A549 (cell line): ENCODE results near the gene SLCO2B1. TPM values are rescaled to one million over a fixed set of nuclear protein-coding genes. Genes with fewer than 3 reads are reported as not detected.

Experiments
- ATAC-seq, 2 experiments: fragments of 200-7000 bp in 1 of 2; fragments of >200 bp in 1 of 2; cut with Nextera tagmentation in 1 of 2; cut with Tn5 transposase in 1 of 2; 3 replicates each; pipeline versions ENCODE4 v1.8.0 to v1.9.1; 2018 to 2020; ENCODE audit warnings: mild to moderate bottlenecking in 1 of 2, moderate library complexity in 1 of 2
- CTCF ChIA-PET: fragments of 300-600 bp; sonication (Branson Sonifier 250); formaldehyde crosslinking; extraction: SDS; loops from one replicate; lab custom pipeline; 2021; ENCODE audit warnings: antibody characterized with exemption, inconsistent platforms; lab: Yijun Ruan, JAX
- POLR2A ChIA-PET: fragments of 350-600 bp; formaldehyde crosslinking; extraction: SDS; loops from one replicate; lab custom pipeline; 2021; ENCODE audit warnings: antibody characterized with exemption, inconsistent platforms; lab: Yijun Ruan, JAX
- DNase-seq, 2 experiments: peaks; one replicate each; pipeline versions ENCODE4 v3.0.0 to v3.0.0-alpha.2; 2011 to 2016; ENCODE audit warnings: low read depth in 1 of 2, low spot score in 1 of 2
- FAIRE-seq: peaks from 2 replicates; lab custom pipeline; 2011; peaks lifted over from hg19 to GRCh38; lab: Jason Lieb, UNC
- H3K27ac ChIP-seq, 2 experiments: fragments of >200 bp; sonication (Bioruptor Twin); formaldehyde crosslinking; 3 replicates each; pipeline ENCODE4 v1.5.1; 2016 to 2017
- H3K4me1 ChIP-seq: fragments of >200 bp; sonication (Bioruptor Twin); formaldehyde crosslinking; 3 replicates; pipeline ENCODE4 v1.6.1; 2016
- H3K4me2 ChIP-seq: fragments of >200 bp; sonication (Bioruptor Twin); formaldehyde crosslinking; 3 replicates; pipeline ENCODE4 v1.6.1; 2016
- H3K4me3 ChIP-seq: fragments of >200 bp; sonication (Bioruptor Twin); formaldehyde crosslinking; 3 replicates; pipeline ENCODE4 v1.5.1; 2016
- H3K9me3 ChIP-seq: fragments of >200 bp; sonication (Bioruptor Twin); formaldehyde crosslinking; 3 replicates; pipeline ENCODE4 v1.6.1; 2016
- CBX8 ChIP-seq: fragments of 200-600 bp; sonication (generic); IDR thresholded peaks from 2 replicates; pipeline ENCODE4 v1.6.1; 2016
- CEBPB ChIP-seq, 2 experiments: fragments of >200 bp in 1 of 2; sonication (Bioruptor Twin) in 1 of 2; formaldehyde crosslinking in 1 of 2; IDR thresholded peaks; 2 replicates each; pipeline ENCODE4 v1.6.1; 2012 to 2016
- EHF ChIP-seq: fragments of 250-450 bp; sonication (Bioruptor Pico); IDR thresholded peaks from 2 replicates; pipeline ENCODE4 v1.5.0; 2020; ENCODE audit warnings: mild to moderate bottlenecking
- ESRRA ChIP-seq: fragments of 150-350 bp; IDR thresholded peaks from 2 replicates; pipeline ENCODE4 v1.6.1; 2014; ENCODE audit warnings: mild to moderate bottlenecking, low read length, borderline replicate concordance
- GATA3 ChIP-seq: IDR thresholded peaks from 2 replicates; pipeline ENCODE4 v1.6.1; 2012; ENCODE audit warnings: borderline replicate concordance
- HEYL ChIP-seq: fragments of 250-450 bp; sonication (Bioruptor Pico); IDR thresholded peaks from 2 replicates; pipeline ENCODE4 v1.8.0; 2021; ENCODE audit warnings: mild to moderate bottlenecking, moderate library complexity
- KDM5A ChIP-seq: fragments of 200-600 bp; sonication (generic); IDR thresholded peaks from 2 replicates; pipeline ENCODE4 v1.6.1; 2016; ENCODE audit warnings: antibody characterized with exemption, mild to moderate bottlenecking
- MAFK ChIP-seq: fragments of 450-650 bp; IDR thresholded peaks from 2 replicates; pipeline ENCODE4 v1.6.1; 2014; ENCODE audit not compliant: partially characterized antibody
- MYC ChIP-seq: IDR thresholded peaks from 2 replicates; pipeline ENCODE4 v1.6.1; 2012; ENCODE audit warnings: mild to moderate bottlenecking, inconsistent platforms, low read length, improper control_type of control experiment, borderline replicate concordance
- NFE2L2 ChIP-seq: fragments of 150-350 bp; conservative IDR thresholded peaks from 2 replicates; pipeline ENCODE4 v1.6.1; 2014; ENCODE audit warnings: low read length
- NR3C1 ChIP-seq: fragments of >200 bp; sonication (Bioruptor Twin); formaldehyde crosslinking; IDR thresholded peaks from 3 replicates; pipeline ENCODE4 v1.6.1; 2017
- POLR2A ChIP-seq: IDR thresholded peaks from 2 replicates; pipeline ENCODE4 v1.6.1; 2012; ENCODE audit warnings: mild to moderate bottlenecking, low read length
- ZFP36 ChIP-seq: fragments of 450-650 bp; IDR thresholded peaks from 2 replicates; pipeline ENCODE4 v1.6.1; 2014; ENCODE audit warnings: borderline replicate concordance; ENCODE audit not compliant: partially characterized antibody
- WGBS: methylation state at CpG from one replicate; pipeline ENCODE4 v1.1.6; 2017; ENCODE audit errors: missing lambda C conversion rate; 5-methylcytosine and 5-hydroxymethylcytosine counted together
- polyA plus RNA-seq, 4 experiments: library from polyadenylated mRNA; depleted of rRNA in 3 of 4; stranded (reverse); fragments of >200 nt; fragmentation: RNase III in 1 of 4; extraction: RNeasy Plus Mini Kit Qiagen cat#74134 plus additional on column Dnase treatment in 1 of 4; gene quantifications; 2 replicates in 3 of 4; 3 replicates in 1 of 4; pipeline ENCODE4 v1.2.3, GENCODE V29; 2011 to 2017
- TF ChIP-seq, protein P1 (sequence below): fragments of 450-650 bp; IDR thresholded peaks from 2 replicates; pipeline ENCODE4 v1.6.1; 2014; ENCODE audit warnings: antibody characterized with exemption
- TF ChIP-seq, protein P2 (sequence below): fragments of 200-600 bp; sonication (generic); IDR thresholded peaks from 2 replicates; pipeline ENCODE4 v1.6.1; 2016; ENCODE audit warnings: antibody characterized with exemption, mild to moderate bottlenecking, moderate library complexity
- TF ChIP-seq, protein P3 (sequence below): fragments of 250-450 bp; sonication (Bioruptor Pico); IDR thresholded peaks from 2 replicates; pipeline ENCODE4 v1.5.0; 2021; ENCODE audit warnings: mild to moderate bottlenecking, moderate library complexity, borderline replicate concordance
- TF ChIP-seq, protein P4 (sequence below): fragments of >200 bp; sonication (Bioruptor Twin); formaldehyde crosslinking; IDR thresholded peaks from 2 replicates; pipeline ENCODE4 v1.6.1; 2016
- TF ChIP-seq, protein P5 (sequence below): fragments of >200 bp; sonication (Bioruptor Twin); formaldehyde crosslinking; IDR thresholded peaks from 3 replicates; pipeline ENCODE4 v1.6.1; 2016
- TF ChIP-seq, protein P6 (sequence below): fragments of 150-350 bp; IDR thresholded peaks from 2 replicates; pipeline ENCODE4 v1.6.1; 2014; ENCODE audit warnings: low read depth, mild to moderate bottlenecking, low read length

Gene SLCO2B1
- polyA plus RNA-seq, 2 of the 4 experiments (the other 2 are of a cell fraction), result 4.9 to 5.2 TPM

DNA sequence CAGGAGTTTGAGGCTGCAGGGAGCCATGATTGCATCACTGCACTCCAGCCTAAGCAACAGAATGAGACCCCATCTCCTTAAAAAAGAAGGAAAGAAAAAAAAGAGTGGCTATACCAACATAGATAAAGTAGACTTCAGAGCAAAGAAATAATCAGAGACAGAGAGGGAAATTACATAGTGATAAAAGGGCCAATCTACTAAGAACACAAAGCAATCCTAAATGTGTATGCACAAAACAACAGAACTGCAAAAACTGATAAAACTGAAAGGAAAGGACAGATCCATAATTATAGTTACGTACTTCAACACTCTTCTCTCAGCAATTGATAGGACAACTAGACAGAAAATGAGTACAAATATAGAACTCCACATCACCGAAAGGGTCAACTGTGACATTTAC is 36.4 kb upstream of the SLCO2B1 start:
- H3K4me2 ChIP-seq, result no peak overlapping the region
- H3K27ac ChIP-seq, result no peak overlapping the region
- ChIA-PET POLR2A (no interaction called here), CTCF (interaction anchor here (1.0 kb wide), 1 partner anchor 18 kb away, joined by 3 read pairs; the partner anchor contains the start of gene OR2AT4)
- DNase-seq (no peak), FAIRE-seq (no peak)
- peaks cover 27% of the 10 kb centered on the region; the same call in 2 of the 3 replicates for H3K9me3 ChIP-seq
- no peaks in the 10 kb centered on the region for H3K4me1 ChIP-seq
- TF ChIP-seq, protein P1, sequence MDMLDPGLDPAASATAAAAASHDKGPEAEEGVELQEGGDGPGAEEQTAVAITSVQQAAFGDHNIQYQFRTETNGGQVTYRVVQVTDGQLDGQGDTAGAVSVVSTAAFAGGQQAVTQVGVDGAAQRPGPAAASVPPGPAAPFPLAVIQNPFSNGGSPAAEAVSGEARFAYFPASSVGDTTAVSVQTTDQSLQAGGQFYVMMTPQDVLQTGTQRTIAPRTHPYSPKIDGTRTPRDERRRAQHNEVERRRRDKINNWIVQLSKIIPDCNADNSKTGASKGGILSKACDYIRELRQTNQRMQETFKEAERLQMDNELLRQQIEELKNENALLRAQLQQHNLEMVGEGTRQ, result no peak
- TF ChIP-seq ESRRA (no peak), NFE2L2 (no peak), KDM5A (no peak), CBX8 (no peak), HEYL (CRISPR knock-in tag) (no peak), ZFP36 (no peak), MAFK (no peak), GATA3 (no peak)
- TF ChIP-seq, protein P2, sequence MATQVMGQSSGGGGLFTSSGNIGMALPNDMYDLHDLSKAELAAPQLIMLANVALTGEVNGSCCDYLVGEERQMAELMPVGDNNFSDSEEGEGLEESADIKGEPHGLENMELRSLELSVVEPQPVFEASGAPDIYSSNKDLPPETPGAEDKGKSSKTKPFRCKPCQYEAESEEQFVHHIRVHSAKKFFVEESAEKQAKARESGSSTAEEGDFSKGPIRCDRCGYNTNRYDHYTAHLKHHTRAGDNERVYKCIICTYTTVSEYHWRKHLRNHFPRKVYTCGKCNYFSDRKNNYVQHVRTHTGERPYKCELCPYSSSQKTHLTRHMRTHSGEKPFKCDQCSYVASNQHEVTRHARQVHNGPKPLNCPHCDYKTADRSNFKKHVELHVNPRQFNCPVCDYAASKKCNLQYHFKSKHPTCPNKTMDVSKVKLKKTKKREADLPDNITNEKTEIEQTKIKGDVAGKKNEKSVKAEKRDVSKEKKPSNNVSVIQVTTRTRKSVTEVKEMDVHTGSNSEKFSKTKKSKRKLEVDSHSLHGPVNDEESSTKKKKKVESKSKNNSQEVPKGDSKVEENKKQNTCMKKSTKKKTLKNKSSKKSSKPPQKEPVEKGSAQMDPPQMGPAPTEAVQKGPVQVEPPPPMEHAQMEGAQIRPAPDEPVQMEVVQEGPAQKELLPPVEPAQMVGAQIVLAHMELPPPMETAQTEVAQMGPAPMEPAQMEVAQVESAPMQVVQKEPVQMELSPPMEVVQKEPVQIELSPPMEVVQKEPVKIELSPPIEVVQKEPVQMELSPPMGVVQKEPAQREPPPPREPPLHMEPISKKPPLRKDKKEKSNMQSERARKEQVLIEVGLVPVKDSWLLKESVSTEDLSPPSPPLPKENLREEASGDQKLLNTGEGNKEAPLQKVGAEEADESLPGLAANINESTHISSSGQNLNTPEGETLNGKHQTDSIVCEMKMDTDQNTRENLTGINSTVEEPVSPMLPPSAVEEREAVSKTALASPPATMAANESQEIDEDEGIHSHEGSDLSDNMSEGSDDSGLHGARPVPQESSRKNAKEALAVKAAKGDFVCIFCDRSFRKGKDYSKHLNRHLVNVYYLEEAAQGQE, result no peak
- TF ChIP-seq, protein P3, sequence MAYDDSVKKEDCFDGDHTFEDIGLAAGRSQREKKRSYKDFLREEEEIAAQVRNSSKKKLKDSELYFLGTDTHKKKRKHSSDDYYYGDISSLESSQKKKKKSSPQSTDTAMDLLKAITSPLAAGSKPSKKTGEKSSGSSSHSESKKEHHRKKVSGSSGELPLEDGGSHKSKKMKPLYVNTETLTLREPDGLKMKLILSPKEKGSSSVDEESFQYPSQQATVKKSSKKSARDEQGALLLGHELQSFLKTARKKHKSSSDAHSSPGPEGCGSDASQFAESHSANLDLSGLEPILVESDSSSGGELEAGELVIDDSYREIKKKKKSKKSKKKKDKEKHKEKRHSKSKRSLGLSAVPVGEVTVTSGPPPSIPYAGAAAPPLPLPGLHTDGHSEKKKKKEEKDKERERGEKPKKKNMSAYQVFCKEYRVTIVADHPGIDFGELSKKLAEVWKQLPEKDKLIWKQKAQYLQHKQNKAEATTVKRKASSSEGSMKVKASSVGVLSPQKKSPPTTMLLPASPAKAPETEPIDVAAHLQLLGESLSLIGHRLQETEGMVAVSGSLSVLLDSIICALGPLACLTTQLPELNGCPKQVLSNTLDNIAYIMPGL (CRISPR knock-in tag), result no peak
- TF ChIP-seq, protein P4, sequence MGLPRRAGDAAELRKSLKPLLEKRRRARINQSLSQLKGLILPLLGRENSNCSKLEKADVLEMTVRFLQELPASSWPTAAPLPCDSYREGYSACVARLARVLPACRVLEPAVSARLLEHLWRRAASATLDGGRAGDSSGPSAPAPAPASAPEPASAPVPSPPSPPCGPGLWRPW, result no peak
- TF ChIP-seq, all 56 proteins: peak for 0
- no peak for ATAC-seq
- H3K4me3 ChIP-seq, result no peak overlapping the region
- WGBS, result 80% methylated on average over 2 of the region's 2 CpGs

DNA sequence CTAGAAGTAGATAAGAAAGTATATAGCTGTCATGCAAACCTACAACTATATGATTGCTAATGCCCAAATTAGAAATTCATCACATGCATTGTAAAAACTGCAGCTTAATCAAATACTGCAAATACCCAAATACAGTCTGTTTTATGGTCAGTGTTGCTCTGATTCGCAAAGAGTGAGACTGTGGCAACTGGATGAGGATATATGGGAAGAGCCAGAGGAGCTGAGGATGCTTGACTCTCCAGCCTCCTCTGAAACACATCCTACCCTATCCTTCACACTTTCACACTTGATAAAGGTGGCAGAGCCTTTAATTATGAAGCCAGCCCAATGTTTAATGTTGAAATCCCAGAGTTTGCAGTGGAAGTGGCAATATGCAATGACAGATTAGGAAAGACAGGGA is 32.3 kb upstream of the SLCO2B1 start:
- no peak overlapping the region for H3K4me3 ChIP-seq
- H3K9me3 ChIP-seq, result peaks cover 22% of the 10 kb centered on the region; the same call in 2 of the 3 replicates
- DNase-seq (no peak), ATAC-seq (no peak), FAIRE-seq (no peak)
- POLR2A ChIA-PET, result no interaction called here
- 0% methylated on average over 1 of the region's 1 CpG for WGBS
- H3K4me2 ChIP-seq, result no peak overlapping the region
- H3K27ac ChIP-seq, result no peak overlapping the region
- no peak for TF ChIP-seq POLR2A
- TF ChIP-seq NR3C1, result no peak
- CTCF ChIA-PET, result interaction anchor here (0.9 to 2.3 kb wide), 4 partner anchors 19 to 123 kb away, joined by 3 to 8 read pairs (median 4); no protein-coding TSS in a partner anchor
- no peaks in the 10 kb centered on the region for H3K4me1 ChIP-seq

DNA sequence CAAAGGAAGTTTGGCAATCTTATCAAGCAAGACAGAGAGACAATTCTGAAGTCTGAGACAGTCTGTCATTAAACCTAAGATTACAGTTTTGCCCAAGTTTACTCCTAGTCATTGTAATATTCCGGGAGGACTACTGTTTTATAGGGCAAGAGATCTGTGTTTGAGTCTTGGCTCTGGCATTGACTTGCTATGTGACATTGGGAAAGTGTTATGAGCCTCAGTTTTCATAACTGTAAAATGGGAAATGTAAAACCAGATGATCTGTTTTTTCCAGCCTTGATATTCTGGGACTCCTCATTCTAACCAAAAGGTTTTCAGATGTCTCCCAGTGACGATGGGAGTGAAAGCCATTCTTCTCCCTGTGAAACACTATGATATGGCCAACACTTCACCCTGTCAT is 24.3 kb upstream of the SLCO2B1 start:
- no peak for DNase-seq
- no peak overlapping the region for H3K4me2 ChIP-seq
- no peaks in the 10 kb centered on the region for H3K4me1 ChIP-seq
- TF ChIP-seq CEBPB (IDR thresholded peaks at IDR 0.05), result no peak
- TF ChIP-seq, protein P1, result no peak
- no peak for TF ChIP-seq MAFK
- TF ChIP-seq MYC, result no peak
- TF ChIP-seq, protein P5, sequence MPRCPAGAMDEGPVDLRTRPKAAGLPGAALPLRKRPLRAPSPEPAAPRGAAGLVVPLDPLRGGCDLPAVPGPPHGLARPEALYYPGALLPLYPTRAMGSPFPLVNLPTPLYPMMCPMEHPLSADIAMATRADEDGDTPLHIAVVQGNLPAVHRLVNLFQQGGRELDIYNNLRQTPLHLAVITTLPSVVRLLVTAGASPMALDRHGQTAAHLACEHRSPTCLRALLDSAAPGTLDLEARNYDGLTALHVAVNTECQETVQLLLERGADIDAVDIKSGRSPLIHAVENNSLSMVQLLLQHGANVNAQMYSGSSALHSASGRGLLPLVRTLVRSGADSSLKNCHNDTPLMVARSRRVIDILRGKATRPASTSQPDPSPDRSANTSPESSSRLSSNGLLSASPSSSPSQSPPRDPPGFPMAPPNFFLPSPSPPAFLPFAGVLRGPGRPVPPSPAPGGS, result no peak
- TF ChIP-seq EHF (CRISPR knock-in tag), result no peak
- TF ChIP-seq, protein P6, sequence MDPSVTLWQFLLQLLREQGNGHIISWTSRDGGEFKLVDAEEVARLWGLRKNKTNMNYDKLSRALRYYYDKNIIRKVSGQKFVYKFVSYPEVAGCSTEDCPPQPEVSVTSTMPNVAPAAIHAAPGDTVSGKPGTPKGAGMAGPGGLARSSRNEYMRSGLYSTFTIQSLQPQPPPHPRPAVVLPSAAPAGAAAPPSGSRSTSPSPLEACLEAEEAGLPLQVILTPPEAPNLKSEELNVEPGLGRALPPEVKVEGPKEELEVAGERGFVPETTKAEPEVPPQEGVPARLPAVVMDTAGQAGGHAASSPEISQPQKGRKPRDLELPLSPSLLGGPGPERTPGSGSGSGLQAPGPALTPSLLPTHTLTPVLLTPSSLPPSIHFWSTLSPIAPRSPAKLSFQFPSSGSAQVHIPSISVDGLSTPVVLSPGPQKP, result no peak
- WGBS, result 16% methylated on average over 2 of the region's 2 CpGs
- peaks cover 4% of the 10 kb centered on the region; the same call in 1 of the 3 replicates for H3K9me3 ChIP-seq
- H3K4me3 ChIP-seq, result no peak overlapping the region
- FAIRE-seq, result no peak
- H3K27ac ChIP-seq, result no peak overlapping the region
- CTCF ChIA-PET, result interaction anchor here (11.6 kb wide), 1 partner anchor 17 kb away, joined by 106 read pairs; no protein-coding TSS in a partner anchor
- POLR2A ChIA-PET, result no interaction called here
- no peak for ATAC-seq
